ENCODE data around the gene FGF5. TPM values are rescaled to one million over a fixed set of nuclear protein-coding genes. Genes with fewer than 3 reads are reported as not detected.

Gene FGF5
- total RNA-seq, 4 donors from 2014 or later: not detected

GRCh38 chr4:80255329-80256095 is 11.0 kb upstream of the FGF5 start:
- no peak for TF ChIP-seq POLR2A (IDR thresholded peaks at IDR 0.05)
- TF ChIP-seq, protein P1, sequence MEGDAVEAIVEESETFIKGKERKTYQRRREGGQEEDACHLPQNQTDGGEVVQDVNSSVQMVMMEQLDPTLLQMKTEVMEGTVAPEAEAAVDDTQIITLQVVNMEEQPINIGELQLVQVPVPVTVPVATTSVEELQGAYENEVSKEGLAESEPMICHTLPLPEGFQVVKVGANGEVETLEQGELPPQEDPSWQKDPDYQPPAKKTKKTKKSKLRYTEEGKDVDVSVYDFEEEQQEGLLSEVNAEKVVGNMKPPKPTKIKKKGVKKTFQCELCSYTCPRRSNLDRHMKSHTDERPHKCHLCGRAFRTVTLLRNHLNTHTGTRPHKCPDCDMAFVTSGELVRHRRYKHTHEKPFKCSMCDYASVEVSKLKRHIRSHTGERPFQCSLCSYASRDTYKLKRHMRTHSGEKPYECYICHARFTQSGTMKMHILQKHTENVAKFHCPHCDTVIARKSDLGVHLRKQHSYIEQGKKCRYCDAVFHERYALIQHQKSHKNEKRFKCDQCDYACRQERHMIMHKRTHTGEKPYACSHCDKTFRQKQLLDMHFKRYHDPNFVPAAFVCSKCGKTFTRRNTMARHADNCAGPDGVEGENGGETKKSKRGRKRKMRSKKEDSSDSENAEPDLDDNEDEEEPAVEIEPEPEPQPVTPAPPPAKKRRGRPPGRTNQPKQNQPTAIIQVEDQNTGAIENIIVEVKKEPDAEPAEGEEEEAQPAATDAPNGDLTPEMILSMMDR (IDR thresholded peaks at IDR 0.05 in 4 of 5, conservative IDR thresholded peaks at IDR 0.05 in 1 of 5): no peak
- intact Hi-C loops (cut with DNase I; ENCODE audit: low total_unique reads) (no loop called here), in situ Hi-C loops (cut with MboI; ENCODE audit: low sequenced_read_pairs in 4 of 4) (no loop called here)
- Histone ChIP-seq H3K4me1 (no peaks in the 10 kb centered on the region), H3K27ac (no peak overlapping the region), H3K9me3 (no peaks in the 10 kb centered on the region), H3K4me3 (no peak overlapping the region), H3K36me3 (no peaks in the 10 kb centered on the region), H3K27me3 (peaks cover 0 to 3% (median 0%) of the 10 kb centered on the region in 3 donors)
- ATAC-seq (no peak), DNase-seq (no peak)

- no peaks in the 10 kb centered on the region for H3K9me3 ChIP-seq
- H3K27me3 ChIP-seq: peaks cover 0 to 3% (median 0%) of the 10 kb centered on the region in 3 donors
- no peak for ATAC-seq
- no peak for DNase-seq
- TF ChIP-seq POLR2A (IDR thresholded peaks at IDR 0.05): no peak
- TF ChIP-seq, protein P1 (IDR thresholded peaks at IDR 0.05 in 4 of 5, conservative IDR thresholded peaks at IDR 0.05 in 1 of 5): no peak
- in situ Hi-C loops (cut with MboI; ENCODE audit: low sequenced_read_pairs in 4 of 4) (no loop called here), intact Hi-C loops (cut with DNase I; ENCODE audit: low total_unique reads) (no loop called here)
- no peaks in the 10 kb centered on the region for H3K4me1 ChIP-seq
- no peaks in the 10 kb centered on the region for H3K36me3 ChIP-seq
- no peak overlapping the region for H3K4me3 ChIP-seq
- no peak overlapping the region for H3K27ac ChIP-seq
Observed at GRCh38 chr4:80257851-80258250, 8.6 kb upstream of the FGF5 start.

DNA sequence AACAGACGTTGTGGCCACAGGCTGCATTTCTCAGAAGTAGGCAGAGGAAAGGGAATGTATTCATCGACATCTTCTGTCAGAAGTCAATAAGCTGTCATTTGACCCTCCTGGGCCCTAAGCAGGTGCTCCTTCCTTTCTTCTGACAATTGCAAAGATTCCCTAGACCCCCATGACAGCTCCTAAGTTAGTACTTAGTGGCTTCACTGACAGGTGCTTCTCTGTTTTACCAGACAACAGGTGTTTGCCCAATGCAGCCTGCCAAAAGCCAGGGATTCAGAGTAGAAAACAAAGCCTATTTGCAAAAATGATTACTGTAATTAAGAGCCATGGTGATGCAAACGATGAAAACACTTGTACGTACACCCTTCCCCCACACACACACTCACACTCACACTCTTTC is 7.5 kb upstream of the FGF5 start:
- TF ChIP-seq, protein P1 (IDR thresholded peaks at IDR 0.05 in 4 of 5, conservative IDR thresholded peaks at IDR 0.05 in 1 of 5): no peak
- TF ChIP-seq POLR2A (IDR thresholded peaks at IDR 0.05): no peak
- no peak overlapping the region for H3K27ac ChIP-seq
- DNase-seq: no peak
- H3K9me3 ChIP-seq: no peaks in the 10 kb centered on the region
- peaks cover 6 to 11% (median 10%) of the 10 kb centered on the region in 3 donors for H3K27me3 ChIP-seq
- H3K4me1 ChIP-seq: no peaks in the 10 kb centered on the region
- no peak overlapping the region for H3K4me3 ChIP-seq
- no peaks in the 10 kb centered on the region for H3K36me3 ChIP-seq
- ATAC-seq: no peak
- in situ Hi-C loops (cut with MboI; ENCODE audit: low sequenced_read_pairs in 4 of 4): no loop called here
- intact Hi-C loops (cut with DNase I; ENCODE audit: low total_unique reads): no loop called here

DNA sequence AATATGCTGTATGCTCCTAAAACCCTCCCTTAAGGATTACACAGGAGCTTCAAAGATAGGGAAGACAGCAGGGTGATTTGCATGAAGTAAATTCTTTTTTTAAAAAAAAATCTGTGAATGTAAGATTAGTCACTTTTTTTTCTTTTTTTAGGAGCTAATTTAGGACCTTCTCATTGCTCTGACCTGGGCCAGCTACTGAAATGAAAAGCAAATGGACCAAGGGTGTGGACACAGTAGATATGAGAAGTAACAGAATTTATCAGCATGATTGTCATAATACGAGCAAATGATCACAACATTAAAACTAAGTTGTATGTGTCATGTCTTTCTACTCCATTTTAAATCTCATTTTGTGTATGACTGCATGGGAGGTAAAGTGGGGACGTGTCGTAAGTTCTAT is 6.6 kb upstream of the FGF5 start:
- DNase-seq (no peak), ATAC-seq (no peak)
- Histone ChIP-seq H3K4me3 (no peak overlapping the region), H3K36me3 (no peaks in the 10 kb centered on the region), H3K4me1 (no peaks in the 10 kb centered on the region), H3K27ac (no peak overlapping the region), H3K27me3 (peaks cover 14 to 19% (median 18%) of the 10 kb centered on the region in 3 donors), H3K9me3 (no peaks in the 10 kb centered on the region)
- TF ChIP-seq, protein P1 (IDR thresholded peaks at IDR 0.05 in 4 of 5, conservative IDR thresholded peaks at IDR 0.05 in 1 of 5): no peak
- no peak for TF ChIP-seq POLR2A (IDR thresholded peaks at IDR 0.05)
- intact Hi-C loops (cut with DNase I; ENCODE audit: low total_unique reads) (no loop called here), in situ Hi-C loops (cut with MboI; ENCODE audit: low sequenced_read_pairs in 4 of 4) (no loop called here)

Data from gastrocnemius medialis (tissue), 4 donors.